Calu3 (cell line): ENCODE measurements around the gene NHEJ1. TPM values are rescaled to one million over a fixed set of nuclear protein-coding genes. Genes with fewer than 3 reads are reported as not detected.

ENCODE experiments used
- BruUV-seq: library from RNA; stranded (reverse); fragments of 400-500 nt; replicated peaks from 2 replicates; lab custom pipeline; 2021; lab: Mats Ljungman, UMichigan
- CTCF ChIA-PET: fragments of 300-600 bp; sonication (Branson Sonifier 250); formaldehyde crosslinking; loops from one replicate; lab custom pipeline; 2022; ENCODE audit warnings: antibody characterized with exemption; lab: Charles Lee
- DNase-seq: peaks from one replicate; pipeline ENCODE4 v3.0.0; 2022
- H3K27ac Mint-ChIP-seq: one replicate; pipeline ENCODE4 v1.8.0; 2022; ENCODE audit warnings: mixed read lengths; ENCODE audit not compliant: unreplicated experiment
- H3K27me3 Mint-ChIP-seq: one replicate; pipeline ENCODE4 v1.8.0; 2022; ENCODE audit warnings: mixed read lengths; ENCODE audit not compliant: unreplicated experiment
- H3K36me3 Mint-ChIP-seq: one replicate; pipeline ENCODE4 v1.8.0; 2022; ENCODE audit warnings: mild to moderate bottlenecking, moderate library complexity, mixed read lengths; ENCODE audit not compliant: insufficient read depth, unreplicated experiment
- H3K4me1 Mint-ChIP-seq: one replicate; pipeline ENCODE4 v1.8.0; 2022; ENCODE audit warnings: mild to moderate bottlenecking, low read depth, mixed read lengths; ENCODE audit not compliant: unreplicated experiment
- H3K4me3 Mint-ChIP-seq: one replicate; pipeline ENCODE4 v1.8.0; 2022; ENCODE audit warnings: mild to moderate bottlenecking, low read depth, moderate library complexity, mixed read lengths; ENCODE audit not compliant: unreplicated experiment
- H3K9me3 Mint-ChIP-seq: one replicate; pipeline ENCODE4 v1.8.0; 2022; ENCODE audit warnings: low read depth, mixed read lengths; ENCODE audit not compliant: unreplicated experiment
- CTCF ChIP-seq: fragments of 200-600 bp; IDR thresholded peaks from one replicate; pipeline ENCODE4 v1.8.0; 2022; ENCODE audit warnings: antibody characterized with exemption; ENCODE audit not compliant: unreplicated experiment
- intact Hi-C: fragments of 100-400 bp; cut with micrococcal nuclease; formaldehyde crosslinking; loops from one replicate; pipeline ENCODE4 v1.10.0; 2022; ENCODE audit not compliant: unreplicated experiment
- total RNA-seq: library from RNA; stranded (reverse); gene quantifications from 2 replicates; pipeline ENCODE4 v1.2.3, GENCODE V29; 2022

Gene NHEJ1
- total RNA-seq, 1 experiment from 2014 or later, result 12.4 TPM

GRCh38 chr2:219142329-219142728 lies 18.3 kb downstream of the NHEJ1 start:
- H3K36me3 Mint-ChIP-seq, result no peaks in the 10 kb centered on the region
- intact Hi-C loops, result no loop called here
- no TSS peak for BruUV-seq
- H3K4me3 Mint-ChIP-seq, result no peak overlapping the region
- CTCF ChIA-PET, result interaction anchor here (0.6 to 0.9 kb wide), 5 partner anchors 12 to 1041 kb away, joined by 3 to 6 read pairs (median 4); no protein-coding TSS in a partner anchor
- H3K27ac Mint-ChIP-seq, result no peak overlapping the region
- no peak for TF ChIP-seq CTCF
- no peaks in the 10 kb centered on the region for H3K27me3 Mint-ChIP-seq
- peak; percentile 58 for DNase-seq
- H3K4me1 Mint-ChIP-seq, result peaks cover 24% of the 10 kb centered on the region
- H3K9me3 Mint-ChIP-seq, result no peaks in the 10 kb centered on the region

GRCh38 chr2:219140722-219141121 lies 19.9 kb downstream of the NHEJ1 start:
- H3K4me3 Mint-ChIP-seq, result no peak overlapping the region
- no peaks in the 10 kb centered on the region for H3K9me3 Mint-ChIP-seq
- peaks cover 16% of the 10 kb centered on the region for H3K4me1 Mint-ChIP-seq
- no peak for DNase-seq
- intact Hi-C loops, result no loop called here
- H3K27ac Mint-ChIP-seq, result no peak overlapping the region
- BruUV-seq, result no TSS peak
- no peaks in the 10 kb centered on the region for H3K27me3 Mint-ChIP-seq
- no peak for TF ChIP-seq CTCF
- CTCF ChIA-PET, result no interaction called here
- no peaks in the 10 kb centered on the region for H3K36me3 Mint-ChIP-seq

GRCh38 chr2:219133976-219134375 lies 26.6 kb downstream of the NHEJ1 start:
- CTCF ChIA-PET, result no interaction called here
- H3K27ac Mint-ChIP-seq, result no peak overlapping the region
- DNase-seq, result no peak
- no TSS peak for BruUV-seq
- intact Hi-C loops, result no loop called here
- H3K27me3 Mint-ChIP-seq, result no peaks in the 10 kb centered on the region
- H3K4me1 Mint-ChIP-seq, result no peaks in the 10 kb centered on the region
- TF ChIP-seq CTCF, result no peak
- H3K9me3 Mint-ChIP-seq, result no peaks in the 10 kb centered on the region
- no peaks in the 10 kb centered on the region for H3K36me3 Mint-ChIP-seq
- no peak overlapping the region for H3K4me3 Mint-ChIP-seq

GRCh38 chr2:219131744-219132143 lies 28.9 kb downstream of the NHEJ1 start:
- Mint-ChIP-seq H3K9me3 (no peaks in the 10 kb centered on the region), H3K36me3 (peaks cover under 1% of the 10 kb centered on the region), H3K27me3 (no peaks in the 10 kb centered on the region), H3K4me1 (peaks cover 14% of the 10 kb centered on the region), H3K27ac (no peak overlapping the region), H3K4me3 (no peak overlapping the region)
- no peak for TF ChIP-seq CTCF
- BruUV-seq, result no TSS peak
- CTCF ChIA-PET, result interaction anchor here (1.2 kb wide), 1 partner anchor 20 kb away, joined by 3 read pairs; no protein-coding TSS in a partner anchor
- intact Hi-C loops, result no loop called here
- no peak for DNase-seq
